Measurements from ENCODE around the gene MVD.

DNA sequence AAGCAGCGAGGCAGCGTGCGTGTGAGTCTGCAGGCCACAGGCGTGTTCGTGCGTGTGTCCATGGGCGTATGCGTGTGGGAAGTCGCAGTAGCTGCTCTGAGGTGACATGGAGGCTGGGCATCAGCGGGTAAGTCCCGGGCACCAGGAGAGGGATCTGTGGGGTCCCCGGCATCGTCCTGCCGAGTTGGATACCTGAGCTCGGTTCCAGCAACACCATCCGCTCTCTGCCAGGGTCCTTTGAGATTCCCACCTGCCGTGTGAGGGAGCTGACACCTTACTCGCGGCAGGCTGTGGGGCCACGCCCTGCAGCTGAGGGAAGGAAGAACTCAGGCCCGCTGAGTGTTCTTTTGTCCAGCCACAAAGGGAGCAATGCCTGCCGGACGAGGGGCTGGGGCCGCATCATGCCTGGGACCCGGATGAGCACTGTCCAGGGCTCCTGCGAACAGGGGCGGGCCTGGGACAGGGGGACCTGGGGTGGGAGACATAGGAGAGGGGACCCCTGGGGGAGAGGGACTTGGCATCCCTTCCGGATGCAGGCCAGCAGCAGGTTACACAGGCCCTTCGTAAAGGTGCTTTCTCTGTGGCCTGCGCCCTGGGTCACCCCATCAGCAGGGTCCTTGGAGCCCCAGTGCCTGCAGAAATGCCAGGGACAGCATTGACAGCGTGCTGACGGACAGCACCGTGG lies 28.4 kb upstream of the MVD start:
- TF ChIP-seq EZH2 (IDR thresholded peaks at IDR 0.05; ENCODE audit: low read depth, unreplicated experiment) (no peak), REST (IDR thresholded peaks at IDR 0.05; ENCODE audit: unreplicated experiment) (no peak), POLR2AphosphoS5 (IDR thresholded peaks at IDR 0.05; ENCODE audit: low read depth) (no peak)
- TF ChIP-seq, protein P1, sequence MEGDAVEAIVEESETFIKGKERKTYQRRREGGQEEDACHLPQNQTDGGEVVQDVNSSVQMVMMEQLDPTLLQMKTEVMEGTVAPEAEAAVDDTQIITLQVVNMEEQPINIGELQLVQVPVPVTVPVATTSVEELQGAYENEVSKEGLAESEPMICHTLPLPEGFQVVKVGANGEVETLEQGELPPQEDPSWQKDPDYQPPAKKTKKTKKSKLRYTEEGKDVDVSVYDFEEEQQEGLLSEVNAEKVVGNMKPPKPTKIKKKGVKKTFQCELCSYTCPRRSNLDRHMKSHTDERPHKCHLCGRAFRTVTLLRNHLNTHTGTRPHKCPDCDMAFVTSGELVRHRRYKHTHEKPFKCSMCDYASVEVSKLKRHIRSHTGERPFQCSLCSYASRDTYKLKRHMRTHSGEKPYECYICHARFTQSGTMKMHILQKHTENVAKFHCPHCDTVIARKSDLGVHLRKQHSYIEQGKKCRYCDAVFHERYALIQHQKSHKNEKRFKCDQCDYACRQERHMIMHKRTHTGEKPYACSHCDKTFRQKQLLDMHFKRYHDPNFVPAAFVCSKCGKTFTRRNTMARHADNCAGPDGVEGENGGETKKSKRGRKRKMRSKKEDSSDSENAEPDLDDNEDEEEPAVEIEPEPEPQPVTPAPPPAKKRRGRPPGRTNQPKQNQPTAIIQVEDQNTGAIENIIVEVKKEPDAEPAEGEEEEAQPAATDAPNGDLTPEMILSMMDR (conservative IDR thresholded peaks at IDR 0.05; ENCODE audit: low read depth in 2 of 2) = no peak

Measured in GM23338 (cell line).